ENCODE measurements around the gene TIMP4.

DNA sequence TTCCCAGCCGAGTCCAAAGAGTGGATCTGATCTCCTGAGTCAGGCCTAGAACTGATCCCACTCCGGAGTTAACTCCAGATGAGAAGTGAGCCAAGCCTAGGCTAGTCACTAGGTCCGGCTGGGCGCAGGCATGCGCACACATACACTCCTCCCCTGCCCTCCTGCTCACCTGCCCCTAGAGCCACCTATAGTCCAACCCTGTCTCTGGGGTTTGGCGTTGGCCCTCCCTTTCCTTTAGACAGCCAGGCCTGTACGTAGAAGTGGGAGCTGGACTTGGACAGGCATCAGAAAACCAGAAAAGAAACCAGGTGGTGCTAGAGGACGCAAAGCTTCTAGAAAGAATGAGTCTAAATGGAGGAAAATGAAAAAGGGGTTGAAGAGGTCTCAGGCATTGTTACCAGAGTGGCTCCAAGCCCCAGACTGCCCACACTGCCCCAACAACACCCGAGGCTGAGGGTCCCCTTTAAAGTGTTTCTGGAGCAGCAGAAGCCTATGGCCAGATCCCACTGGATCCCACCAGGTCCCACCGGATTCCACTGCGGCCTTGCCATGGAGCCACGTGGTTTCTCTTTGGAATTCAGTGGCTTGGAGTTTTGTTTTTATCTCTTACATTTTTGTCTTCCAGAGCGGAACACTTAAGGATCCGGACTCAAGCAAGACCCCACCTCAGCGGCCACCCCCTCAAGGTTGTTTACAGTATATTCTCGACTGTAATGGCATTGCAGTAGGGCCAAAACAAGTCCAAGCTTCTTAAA, 24.2 kb upstream of the TIMP4 start:
- TF ChIP-seq, protein P1, sequence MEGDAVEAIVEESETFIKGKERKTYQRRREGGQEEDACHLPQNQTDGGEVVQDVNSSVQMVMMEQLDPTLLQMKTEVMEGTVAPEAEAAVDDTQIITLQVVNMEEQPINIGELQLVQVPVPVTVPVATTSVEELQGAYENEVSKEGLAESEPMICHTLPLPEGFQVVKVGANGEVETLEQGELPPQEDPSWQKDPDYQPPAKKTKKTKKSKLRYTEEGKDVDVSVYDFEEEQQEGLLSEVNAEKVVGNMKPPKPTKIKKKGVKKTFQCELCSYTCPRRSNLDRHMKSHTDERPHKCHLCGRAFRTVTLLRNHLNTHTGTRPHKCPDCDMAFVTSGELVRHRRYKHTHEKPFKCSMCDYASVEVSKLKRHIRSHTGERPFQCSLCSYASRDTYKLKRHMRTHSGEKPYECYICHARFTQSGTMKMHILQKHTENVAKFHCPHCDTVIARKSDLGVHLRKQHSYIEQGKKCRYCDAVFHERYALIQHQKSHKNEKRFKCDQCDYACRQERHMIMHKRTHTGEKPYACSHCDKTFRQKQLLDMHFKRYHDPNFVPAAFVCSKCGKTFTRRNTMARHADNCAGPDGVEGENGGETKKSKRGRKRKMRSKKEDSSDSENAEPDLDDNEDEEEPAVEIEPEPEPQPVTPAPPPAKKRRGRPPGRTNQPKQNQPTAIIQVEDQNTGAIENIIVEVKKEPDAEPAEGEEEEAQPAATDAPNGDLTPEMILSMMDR (conservative IDR thresholded peaks at IDR 0.05; ENCODE audit: low read length): no peak
- no peak for TF ChIP-seq EZH2phosphoT487 (IDR thresholded peaks at IDR 0.05; ENCODE audit: borderline replicate concordance)

Data from Loucy (cell line).